GM06990 (cell line): ENCODE data around the gene RPS15A.

Experiments used
- DNase-seq: peaks from one replicate; pipeline ENCODE4 v3.0.0-alpha.2; 2011; ENCODE audit not compliant: insufficient read length; ENCODE audit errors: extremely low read depth
- H3K27me3 ChIP-seq: replicated peaks from 2 replicates; pipeline ENCODE4 v1.6.0; 2011; ENCODE audit warnings: low read length; ENCODE audit not compliant: control insufficient read depth, insufficient read depth
- H3K36me3 ChIP-seq: 2 replicates; pipeline ENCODE4 v1.5.1; 2011; ENCODE audit warnings: low read length; ENCODE audit not compliant: control insufficient read depth, insufficient read depth
- H3K4me3 ChIP-seq: replicated peaks from 2 replicates; pipeline ENCODE4 v1.5.1; 2011; ENCODE audit warnings: low read depth, mild to moderate bottlenecking, control low read depth, low read length
- CTCF ChIP-seq: IDR thresholded peaks from 2 replicates; pipeline ENCODE4 v1.5.1; 2011; ENCODE audit warnings: low read length, control low read depth, mild to moderate bottlenecking, inconsistent platforms; ENCODE audit not compliant: insufficient read depth, poor library complexity, severe bottlenecking

RPS15A gene

GRCh38 chr16:18789850-18790706 is at the start of gene RPS15A:
Gene RPS15A (minus strand): TSS chr16:18790334. CDS start chr16:18789113, 1,221 bp downstream.
- DNase-seq: peak; percentile 88
- peak within 1 kb of the TSS; percentile 70 for H3K4me3 ChIP-seq
- H3K36me3 ChIP-seq: peaks cover 19% of the 10 kb centered on the region
- no peaks in the 10 kb centered on the region for H3K27me3 ChIP-seq
- TF ChIP-seq CTCF: no peak

- Histone ChIP-seq H3K27me3 (no peaks in the 10 kb centered on the region), H3K4me3 (no peak overlapping the region), H3K36me3 (peaks cover 26% of the 10 kb centered on the region)
- no peak for TF ChIP-seq CTCF
- DNase-seq: no peak
These were observed 49.4 kb upstream of the RPS15A start for GRCh38 chr16:18839555-18839954.

- no peak for DNase-seq
- no peak overlapping the region for H3K4me3 ChIP-seq
- peaks cover 33% of the 10 kb centered on the region for H3K36me3 ChIP-seq
- no peak for TF ChIP-seq CTCF
- H3K27me3 ChIP-seq: no peaks in the 10 kb centered on the region
These were observed 46.6 kb upstream of the RPS15A start for GRCh38 chr16:18836702-18837101.

GRCh38 chr16:18834864-18835263 is 44.7 kb upstream of the RPS15A start:
- DNase-seq: no peak
- Histone ChIP-seq H3K36me3 (peaks cover 31% of the 10 kb centered on the region), H3K4me3 (no peak overlapping the region), H3K27me3 (no peaks in the 10 kb centered on the region)
- TF ChIP-seq CTCF: no peak

GRCh38 chr16:18833707-18834505 is 43.8 kb upstream of the RPS15A start:
- no peak for DNase-seq
- TF ChIP-seq CTCF: no peak

More at GRCh38 chr16:18833707-18834505, 43.8 kb upstream of the RPS15A start:
- H3K27me3 ChIP-seq: no peaks in the 10 kb centered on the region
- no peak overlapping the region for H3K4me3 ChIP-seq
- peaks cover 34% of the 10 kb centered on the region for H3K36me3 ChIP-seq
